Central memory CD4-positive, alpha-beta T cell (primary cell): Measurements from ENCODE around the gene CD4.
A peak's percentile ranks its signal among the peaks of the same experiment; 100 is the strongest.

Experiments
- DNase-seq: peaks from one replicate; pipeline ENCODE4 v3.0.0; 2022

Gene CD4

GRCh38 chr12:6778574-6779550, 10.5 kb upstream of the CD4 start:
- DNase-seq, result peak; percentile 81

DNA sequence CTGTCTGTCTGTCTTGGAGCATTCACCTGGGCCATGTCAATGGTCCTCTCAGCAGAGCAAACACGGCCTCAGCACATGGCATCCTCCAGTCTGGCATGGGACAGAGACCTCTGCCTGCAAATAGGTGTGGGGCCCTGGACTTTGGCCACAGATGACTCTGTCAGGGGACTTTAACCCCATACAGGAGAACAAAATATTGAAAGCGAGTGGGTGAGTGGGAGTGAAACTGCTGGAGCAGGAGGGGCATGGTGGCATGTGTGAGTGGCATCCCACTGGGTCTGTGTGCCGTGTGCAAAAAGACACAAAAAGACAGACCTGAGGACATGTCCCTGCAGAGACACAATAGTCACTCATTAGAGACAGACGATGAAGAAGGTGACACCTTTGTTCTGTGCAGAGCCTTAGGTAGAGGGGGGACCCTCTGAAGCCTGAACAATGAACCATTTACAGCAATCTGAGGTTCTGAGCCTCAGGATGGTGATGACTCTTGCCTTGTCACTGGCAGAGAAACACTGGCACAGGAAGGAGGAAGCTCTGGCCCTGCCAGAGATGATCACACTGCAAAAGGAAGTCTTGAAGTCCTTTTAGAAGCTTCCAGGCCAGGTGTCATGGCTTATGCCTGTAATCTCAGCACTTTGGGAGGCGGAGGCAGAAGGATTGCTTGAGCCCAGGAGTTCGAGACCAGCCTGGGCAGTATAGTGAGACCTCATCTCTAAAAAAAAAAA, 9.5 kb upstream of the CD4 start:
- no peak for DNase-seq

DNA sequence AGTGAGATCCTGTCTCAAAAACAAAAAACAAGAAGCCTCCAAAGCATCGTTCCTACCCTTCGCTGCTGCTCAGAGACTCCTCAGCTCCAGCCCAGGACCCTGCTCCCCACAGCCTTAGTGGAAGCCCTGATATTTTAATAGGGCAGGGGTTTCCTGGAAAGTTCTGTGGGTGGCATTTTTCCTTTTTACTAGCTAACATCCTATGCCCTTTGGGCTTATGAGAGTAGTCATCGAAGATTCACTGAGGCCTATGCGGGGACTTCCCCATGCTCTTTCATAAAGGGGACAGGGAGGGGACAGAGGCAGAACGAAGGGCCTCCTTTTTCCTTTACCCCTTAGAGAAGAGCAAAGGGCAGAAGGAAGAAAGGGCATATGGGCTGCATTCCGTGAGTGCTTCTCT, 8.8 kb upstream of the CD4 start:
- DNase-seq, result no peak

DNA sequence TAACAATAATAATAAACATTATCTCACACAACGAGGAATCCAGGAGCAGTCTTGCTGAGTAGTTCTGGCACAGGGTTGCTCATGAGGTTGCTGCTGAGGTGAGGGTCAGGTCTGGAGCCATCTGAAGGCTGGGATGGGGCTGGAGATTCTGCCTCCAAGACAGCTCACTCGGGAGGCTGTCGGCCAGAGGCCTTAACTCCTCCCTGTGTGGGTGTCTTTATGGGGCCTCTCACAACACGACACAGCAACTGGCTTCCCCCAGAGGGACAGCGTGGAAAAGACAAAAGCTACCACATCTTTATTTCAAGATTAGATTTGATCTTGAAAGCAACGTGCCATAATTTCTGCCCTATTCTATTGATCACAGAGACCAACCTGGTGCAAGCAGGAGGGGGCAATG, 7.2 kb upstream of the CD4 start:
- no peak for DNase-seq

- no peak for DNase-seq
Observed at GRCh38 chr12:6782850-6783566, 6.3 kb upstream of the CD4 start.

DNA sequence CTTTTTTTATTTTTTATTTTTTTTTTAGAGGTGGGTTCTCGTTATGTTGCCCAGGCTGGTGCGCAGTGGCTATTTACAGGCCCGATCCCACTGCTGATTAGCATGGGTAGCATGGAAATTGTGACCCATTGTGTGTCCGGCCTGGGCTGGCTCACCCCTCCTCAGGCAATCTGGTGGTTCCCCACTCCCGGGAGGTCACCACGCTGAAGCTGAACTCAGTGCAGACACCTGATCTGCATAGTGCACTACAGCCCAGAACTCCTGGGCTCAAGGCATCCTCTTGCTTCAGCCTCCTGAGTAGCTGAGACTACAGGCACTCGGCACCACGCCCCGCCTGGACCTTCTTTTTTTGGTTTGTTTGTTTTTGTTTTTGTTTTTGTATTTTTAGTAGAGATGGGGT, 5.5 kb upstream of the CD4 start:
- no peak for DNase-seq

- no peak for DNase-seq
Observed at GRCh38 chr12:6784296-6784695, 5.0 kb upstream of the CD4 start.

DNA sequence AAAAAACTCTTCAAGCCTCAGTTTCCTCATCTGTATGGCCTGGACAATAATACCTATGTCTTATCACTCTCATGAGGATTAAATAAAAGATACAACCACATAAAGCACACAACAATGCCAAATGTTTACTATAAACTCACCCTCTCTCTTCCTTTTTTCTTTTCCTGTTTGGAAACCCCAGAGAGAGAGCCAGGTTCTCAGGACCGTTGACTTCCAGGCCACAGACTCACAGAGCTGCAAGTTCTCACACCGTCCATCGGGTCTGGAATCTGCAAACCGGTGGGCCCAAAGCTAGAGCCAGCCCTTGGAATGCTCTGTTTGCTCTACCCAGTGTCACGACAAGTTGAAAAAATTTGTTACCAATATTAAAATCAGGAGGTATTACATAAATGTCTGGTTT, 4.6 kb upstream of the CD4 start:
- DNase-seq, result no peak

DNA sequence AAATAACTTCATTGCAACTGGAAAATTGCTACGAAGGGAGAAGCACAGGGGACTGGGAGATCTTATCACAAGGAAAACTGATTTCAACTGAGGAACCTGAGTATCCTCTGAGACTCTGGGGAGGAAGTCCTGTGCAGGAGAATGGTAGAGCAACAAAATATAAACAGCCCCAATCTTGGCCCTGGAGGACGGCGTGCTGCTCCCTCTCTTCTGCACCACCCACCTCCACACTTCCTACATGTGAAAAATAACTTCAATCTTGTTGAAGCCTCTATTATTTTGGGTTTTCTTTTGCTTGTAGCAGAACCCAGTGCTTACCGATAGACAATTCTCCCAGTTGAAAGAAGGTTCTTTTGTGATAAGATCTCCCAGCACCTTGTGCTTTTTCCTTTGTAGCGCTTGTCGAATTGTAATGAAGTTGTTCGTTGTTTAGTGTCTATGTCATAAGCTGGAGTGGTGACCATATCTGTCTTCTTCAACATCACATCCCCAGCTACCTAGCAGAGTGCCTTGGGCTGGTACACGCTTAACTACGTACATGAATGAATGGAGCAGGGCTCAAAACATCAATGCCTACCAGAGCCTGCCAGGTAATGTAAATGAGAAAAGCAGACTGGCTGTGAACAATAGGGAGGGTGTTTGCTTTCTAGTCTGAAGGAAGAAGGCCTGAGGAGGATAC, 2.8 kb upstream of the CD4 start:
- peak; percentile 72 for DNase-seq

- no peak for DNase-seq
Observed at GRCh38 chr12:6787309-6787708, 2.0 kb upstream of the CD4 start.

GRCh38 chr12:6790496-6791150, 1.3 kb downstream of the CD4 start:
- DNase-seq, result peak; percentile 62

- DNase-seq, result no peak
Observed at GRCh38 chr12:6791931-6792520, 2.7 kb downstream of the CD4 start.

- DNase-seq, result peak; percentile 66
Observed at GRCh38 chr12:6792522-6793201, 3.3 kb downstream of the CD4 start.

GRCh38 chr12:6795088-6795487, 5.8 kb downstream of the CD4 start:
- DNase-seq, result no peak

- no peak for DNase-seq
Observed at GRCh38 chr12:6796576-6796975, 7.2 kb downstream of the CD4 start.

- no peak for DNase-seq
Observed at GRCh38 chr12:6799147-6799546, 9.8 kb downstream of the CD4 start.

DNA sequence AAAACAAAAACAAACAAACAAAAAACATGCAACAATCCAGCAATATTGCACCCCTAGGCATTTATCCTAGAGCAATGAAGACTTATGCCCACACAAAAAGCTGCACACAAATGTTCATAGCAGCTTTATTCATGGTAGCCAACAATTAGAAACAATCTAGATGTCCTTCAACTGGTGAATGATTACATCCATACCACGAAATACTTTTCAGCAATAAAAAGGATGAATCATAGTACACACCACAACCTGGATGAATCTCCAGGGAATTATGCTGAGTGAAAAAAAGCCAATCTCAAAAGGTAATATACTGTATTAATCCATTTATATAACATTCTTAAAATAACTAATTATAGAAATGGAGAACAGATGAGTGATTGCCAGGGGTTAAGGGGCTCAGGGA, 17.8 kb downstream of the CD4 start:
- no peak for DNase-seq

- no peak for DNase-seq
Observed at GRCh38 chr12:6809056-6809455, 19.7 kb downstream of the CD4 start.

GRCh38 chr12:6810758-6811157, 21.4 kb downstream of the CD4 start:
- DNase-seq, result no peak

GRCh38 chr12:6813363-6813762, 24.0 kb downstream of the CD4 start:
- no peak for DNase-seq

- no peak for DNase-seq
Observed at GRCh38 chr12:6816598-6816997, 27.3 kb downstream of the CD4 start.
